ENCODE data around the gene ABCG1.

Gene ABCG1

GRCh38 chr21:42304556-42305454 lies 85.9 kb downstream of the ABCG1 start:
- H3K4me2 ChIP-seq, result no peak overlapping the region

GRCh38 chr21:42305707-42306147 lies 86.8 kb downstream of the ABCG1 start:
- Histone ChIP-seq H3K27me3 (ENCODE audit: insufficient read depth, low read depth) (peaks cover 7% of the 10 kb centered on the region; the same call in 1 of the 2 replicates), H3K4me3 (IDR thresholded peaks at IDR 0.05; ENCODE audit: insufficient read depth, low read depth, low read length) (no peak overlapping the region), H3K4me1 (ENCODE audit: low read depth, poor library complexity, severe bottlenecking) (no peaks in the 10 kb centered on the region), H3K27ac (no peak overlapping the region), H3K9ac (no peak overlapping the region), H3K79me2 (ENCODE audit: insufficient read depth, low read depth) (no peaks in the 10 kb centered on the region), H4K20me1 (ENCODE audit: insufficient read depth) (no peaks in the 10 kb centered on the region), H2AFZ (ENCODE audit: low read depth) (no peak overlapping the region), H3K36me3 (ENCODE audit: insufficient read depth) (no peaks in the 10 kb centered on the region), H3K4me2 (no peak overlapping the region)
- no peak for TF ChIP-seq CTCF (conservative IDR thresholded peaks at IDR 0.05; ENCODE audit: low read depth, low read length)

More at GRCh38 chr21:42304556-42305454, 85.9 kb downstream of the ABCG1 start:
- Histone ChIP-seq H3K36me3 (ENCODE audit: insufficient read depth) (no peaks in the 10 kb centered on the region), H4K20me1 (ENCODE audit: insufficient read depth) (no peaks in the 10 kb centered on the region), H3K9ac (no peak overlapping the region), H3K27me3 (ENCODE audit: insufficient read depth, low read depth) (peaks cover 10% of the 10 kb centered on the region; the same call in 1 of the 2 replicates), H3K79me2 (ENCODE audit: insufficient read depth, low read depth) (no peaks in the 10 kb centered on the region), H3K4me1 (ENCODE audit: low read depth, poor library complexity, severe bottlenecking) (no peaks in the 10 kb centered on the region), H2AFZ (ENCODE audit: low read depth) (no peak overlapping the region), H3K4me3 (IDR thresholded peaks at IDR 0.05; ENCODE audit: insufficient read depth, low read depth, low read length) (no peak overlapping the region), H3K27ac (no peak overlapping the region)
- no peak for TF ChIP-seq CTCF (conservative IDR thresholded peaks at IDR 0.05; ENCODE audit: low read depth, low read length)

- Histone ChIP-seq H2AFZ (ENCODE audit: low read depth) (no peak overlapping the region), H3K4me1 (ENCODE audit: low read depth, poor library complexity, severe bottlenecking) (no peaks in the 10 kb centered on the region), H3K4me2 (no peak overlapping the region), H3K79me2 (ENCODE audit: insufficient read depth, low read depth) (no peaks in the 10 kb centered on the region), H3K9ac (no peak overlapping the region), H3K27me3 (ENCODE audit: insufficient read depth, low read depth) (peaks cover 7% of the 10 kb centered on the region; the same call in 1 of the 2 replicates), H3K4me3 (IDR thresholded peaks at IDR 0.05; ENCODE audit: insufficient read depth, low read depth, low read length) (no peak overlapping the region), H3K27ac (no peak overlapping the region), H3K36me3 (ENCODE audit: insufficient read depth) (no peaks in the 10 kb centered on the region), H4K20me1 (ENCODE audit: insufficient read depth) (no peaks in the 10 kb centered on the region)
- no peak for TF ChIP-seq CTCF (conservative IDR thresholded peaks at IDR 0.05; ENCODE audit: low read depth, low read length)
Observed at GRCh38 chr21:42306366-42307035, 87.6 kb downstream of the ABCG1 start.

- Histone ChIP-seq H3K4me1 (ENCODE audit: low read depth, poor library complexity, severe bottlenecking) (no peaks in the 10 kb centered on the region), H4K20me1 (ENCODE audit: insufficient read depth) (no peaks in the 10 kb centered on the region), H3K4me2 (no peak overlapping the region), H3K36me3 (ENCODE audit: insufficient read depth) (no peaks in the 10 kb centered on the region), H2AFZ (ENCODE audit: low read depth) (no peak overlapping the region), H3K27me3 (ENCODE audit: insufficient read depth, low read depth) (peaks cover 7% of the 10 kb centered on the region; the same call in 1 of the 2 replicates), H3K79me2 (ENCODE audit: insufficient read depth, low read depth) (no peaks in the 10 kb centered on the region), H3K9ac (no peak overlapping the region), H3K4me3 (IDR thresholded peaks at IDR 0.05; ENCODE audit: insufficient read depth, low read depth, low read length) (no peak overlapping the region), H3K27ac (no peak overlapping the region)
- TF ChIP-seq CTCF (conservative IDR thresholded peaks at IDR 0.05; ENCODE audit: low read depth, low read length), result no peak
Observed at GRCh38 chr21:42307106-42307505, 88.2 kb downstream of the ABCG1 start.

Measured in KMS-11 (cell line).